GM10266 (cell line): Measurements from ENCODE around the gene LRRK2.

Experiments used
- DNase-seq: peaks from one replicate; pipeline ENCODE4 v3.0.0; 2012; ENCODE audit errors: extremely low spot score
- CTCF ChIP-seq: IDR thresholded peaks from 2 replicates; pipeline ENCODE4 v1.5.1; 2012; ENCODE audit warnings: mild to moderate bottlenecking, low read depth; ENCODE audit not compliant: control insufficient read depth, insufficient read depth; ENCODE audit errors: missing control alignments

LRRK2 gene

GRCh38 chr12:40224439-40225291 is at the start of gene LRRK2:
TSS of gene LRRK2 (plus strand) at chr12:40224997. CDS start at chr12:40225132, 135 bp downstream.
- TF ChIP-seq CTCF: peak; percentile 8
- peak; percentile 54 for DNase-seq

DNA sequence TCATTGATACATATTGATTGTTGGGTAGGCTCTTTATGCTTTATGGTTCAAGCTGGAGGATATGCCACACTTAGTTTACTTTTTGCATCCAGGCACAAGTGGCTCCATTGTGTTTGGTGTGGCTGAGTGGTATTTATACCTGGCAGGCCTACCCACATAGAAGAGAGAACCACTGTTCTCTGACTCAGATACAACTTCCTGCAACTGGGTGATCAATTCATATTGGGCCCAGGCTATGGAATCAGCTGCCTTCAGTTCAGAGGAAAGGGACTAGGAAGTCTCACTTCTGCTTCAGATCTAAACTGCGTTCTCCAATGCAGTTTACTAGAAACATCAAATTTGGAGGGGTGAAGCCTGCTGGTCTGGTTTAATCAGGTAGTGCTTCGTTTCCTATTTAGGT is 49.8 kb upstream of the LRRK2 start:
- no peak for TF ChIP-seq CTCF
- DNase-seq: no peak

DNA sequence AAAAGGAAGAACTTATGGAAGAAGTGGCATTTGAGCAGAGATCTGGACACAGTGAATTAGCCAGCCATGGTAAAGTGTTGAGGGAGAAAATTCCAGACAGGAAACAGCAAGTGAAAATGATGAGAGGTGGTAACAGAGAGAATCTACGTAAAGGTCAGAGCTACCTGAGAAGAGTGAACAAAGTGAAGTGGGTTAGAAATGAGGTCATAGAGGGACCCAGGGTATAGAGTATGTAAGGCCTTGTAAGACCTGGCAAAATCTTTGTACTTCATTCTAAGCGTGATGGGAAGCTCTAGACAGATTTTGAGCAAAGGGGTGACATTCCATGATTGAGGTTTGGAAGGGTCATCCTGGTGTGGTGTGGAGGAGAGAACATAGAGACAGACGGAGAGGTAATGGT is 49.3 kb upstream of the LRRK2 start:
- no peak for DNase-seq

DNA sequence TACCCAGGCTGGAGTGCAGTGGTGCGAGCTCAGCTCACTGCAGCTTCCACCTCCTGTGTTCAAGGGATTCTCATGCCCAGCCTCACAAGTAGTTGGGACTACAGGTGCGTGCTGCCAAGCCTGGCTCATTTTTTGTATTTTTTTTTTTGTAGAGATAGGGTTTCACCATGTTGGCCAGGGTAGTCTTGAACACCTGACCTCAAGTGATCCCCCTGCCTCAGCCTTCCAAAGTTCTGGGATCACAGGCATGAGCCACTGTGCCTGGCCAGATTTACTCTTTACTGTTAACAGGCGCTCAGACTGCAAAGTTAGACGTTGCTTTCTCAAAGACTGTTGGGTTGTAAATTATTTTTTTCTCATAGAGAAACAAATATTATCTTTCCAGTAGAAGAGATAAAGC is 46.1 kb upstream of the LRRK2 start:
- TF ChIP-seq CTCF: no peak
- DNase-seq: no peak

More for the DNA sequence above, 49.3 kb upstream of the LRRK2 start:
- TF ChIP-seq CTCF: no peak

- TF ChIP-seq CTCF: no peak
- DNase-seq: no peak
Measured at GRCh38 chr12:40181490-40181889, 43.3 kb upstream of the LRRK2 start.

DNA sequence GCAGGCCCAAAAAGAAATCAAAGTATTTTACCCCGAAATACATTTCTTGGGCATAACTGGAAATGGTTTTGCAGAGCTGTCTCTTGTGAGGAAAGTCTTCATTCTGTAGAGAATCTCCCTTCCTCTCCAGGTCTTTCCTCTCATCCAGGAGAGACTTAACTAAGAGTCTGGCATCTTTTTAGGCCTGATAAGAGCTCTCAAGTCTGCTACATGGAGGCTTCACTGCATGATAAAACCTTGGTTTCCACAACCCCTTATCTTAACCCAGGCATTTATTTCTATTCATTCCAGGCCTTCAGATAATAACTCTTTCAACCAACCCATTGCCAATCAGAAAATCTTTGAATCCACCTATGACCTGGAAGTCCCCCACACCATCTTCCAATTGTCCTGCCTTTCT is 41.1 kb upstream of the LRRK2 start:
- no peak for DNase-seq
- TF ChIP-seq CTCF: no peak

GRCh38 chr12:40184493-40185302 is 40.1 kb upstream of the LRRK2 start:
- DNase-seq: no peak
- TF ChIP-seq CTCF: no peak
